ENCODE data around the gene SLC22A23. TPM values are rescaled to one million over a fixed set of nuclear protein-coding genes. Genes with fewer than 3 reads are reported as not detected.

Gene SLC22A23
- polyA plus RNA-seq, 1 donor (not counting 4 experiments of a cell fraction or from before 2014, with no cell fraction given): 4.3 TPM

- TF ChIP-seq CTCF (optimal IDR thresholded peaks at IDR 0.05 in 1 of 3, IDR thresholded peaks at IDR 0.05 in 1 of 3, conservative IDR thresholded peaks at IDR 0.05 in 1 of 3; ENCODE audit: extremely low read depth in 1 of 3, insufficient read depth in 2 of 3, low read length in 3 of 3): no peak
- no peak for TF ChIP-seq EZH2 (IDR thresholded peaks at IDR 0.05; ENCODE audit: low read length)
- peaks cover 0 to 1% of the 10 kb centered on the region in 2 experiments for H3K36me3 ChIP-seq (ENCODE audit: control insufficient read depth in 2 of 2, extremely low read depth in 1 of 2, insufficient read depth in 2 of 2, low read length in 2 of 2)
- no peaks in the 10 kb centered on the region for H3K27me3 ChIP-seq (ENCODE audit: control insufficient read depth, extremely low read depth, insufficient read depth, low read length)
- dilution Hi-C loops (cut with MboI; ENCODE audit: extremely low pct_ligation_motif_present, low sequenced_read_pairs): no loop called here
- H3K79me2 ChIP-seq (ENCODE audit: control insufficient read depth, insufficient read depth, low read length): no peaks in the 10 kb centered on the region
- no peaks in the 10 kb centered on the region for H4K20me1 ChIP-seq (ENCODE audit: control insufficient read depth, extremely low read depth, insufficient read depth, low read length)
- no peaks in the 10 kb centered on the region for H3K9me3 ChIP-seq (ENCODE audit: control insufficient read depth, low read depth, low read length)
- no peak overlapping the region for H2AFZ ChIP-seq (ENCODE audit: control insufficient read depth, low read length)
- FAIRE-seq: no peak
- no peak overlapping the region for H3K9ac ChIP-seq (ENCODE audit: control insufficient read depth, extremely low read depth, insufficient read depth, low read length)
- no peaks in the 10 kb centered on the region for H3K9me1 ChIP-seq (ENCODE audit: control insufficient read depth, extremely low read depth, insufficient read depth, low read length)
- no peak overlapping the region for H3K4me2 ChIP-seq (ENCODE audit: control insufficient read depth, extremely low read depth, insufficient read depth, low read depth, low read length)
- H3K4me1 ChIP-seq (ENCODE audit: control insufficient read depth, extremely low read depth, insufficient read depth, low read length): peaks cover 9% of the 10 kb centered on the region
- no peak overlapping the region for H3K4me3 ChIP-seq (ENCODE audit: control insufficient read depth in 2 of 3, extremely low read depth in 1 of 3, insufficient read depth in 2 of 3, low read depth in 1 of 3, low read length in 3 of 3)
- H3K27ac ChIP-seq (ENCODE audit: control insufficient read depth, insufficient read depth, low read length): no peak overlapping the region
- peak; percentile 2 for DNase-seq (ENCODE audit: low read depth, low spot score)
Measured at GRCh38 chr6:3310703-3311102, 146.1 kb downstream of the SLC22A23 start.

- no peak overlapping the region for H3K4me2 ChIP-seq (ENCODE audit: control insufficient read depth, extremely low read depth, insufficient read depth, low read depth, low read length)
Measured at GRCh38 chr6:3310051-3310448, 146.8 kb downstream of the SLC22A23 start.

More at GRCh38 chr6:3310051-3310448, 146.8 kb downstream of the SLC22A23 start:
- H4K20me1 ChIP-seq (ENCODE audit: control insufficient read depth, extremely low read depth, insufficient read depth, low read length): no peaks in the 10 kb centered on the region
- FAIRE-seq (no peak), DNase-seq (ENCODE audit: low read depth, low spot score) (no peak)
- no peak overlapping the region for H3K27ac ChIP-seq (ENCODE audit: control insufficient read depth, insufficient read depth, low read length)
- no peak overlapping the region for H3K4me3 ChIP-seq (ENCODE audit: control insufficient read depth in 2 of 3, extremely low read depth in 1 of 3, insufficient read depth in 2 of 3, low read depth in 1 of 3, low read length in 3 of 3)
- H3K79me2 ChIP-seq (ENCODE audit: control insufficient read depth, insufficient read depth, low read length): no peaks in the 10 kb centered on the region
- dilution Hi-C loops (cut with MboI; ENCODE audit: extremely low pct_ligation_motif_present, low sequenced_read_pairs): no loop called here
- H3K27me3 ChIP-seq (ENCODE audit: control insufficient read depth, extremely low read depth, insufficient read depth, low read length): no peaks in the 10 kb centered on the region
- peaks cover 0 to 2% of the 10 kb centered on the region in 2 experiments for H3K36me3 ChIP-seq (ENCODE audit: control insufficient read depth in 2 of 2, extremely low read depth in 1 of 2, insufficient read depth in 2 of 2, low read length in 2 of 2)
- H3K9ac ChIP-seq (ENCODE audit: control insufficient read depth, extremely low read depth, insufficient read depth, low read length): no peak overlapping the region
- TF ChIP-seq CTCF (optimal IDR thresholded peaks at IDR 0.05 in 1 of 3, IDR thresholded peaks at IDR 0.05 in 1 of 3, conservative IDR thresholded peaks at IDR 0.05 in 1 of 3; ENCODE audit: extremely low read depth in 1 of 3, insufficient read depth in 2 of 3, low read length in 3 of 3) (no peak), EZH2 (IDR thresholded peaks at IDR 0.05; ENCODE audit: low read length) (no peak)
- H3K9me1 ChIP-seq (ENCODE audit: control insufficient read depth, extremely low read depth, insufficient read depth, low read length): no peaks in the 10 kb centered on the region
- no peaks in the 10 kb centered on the region for H3K9me3 ChIP-seq (ENCODE audit: control insufficient read depth, low read depth, low read length)
- peaks cover 9% of the 10 kb centered on the region for H3K4me1 ChIP-seq (ENCODE audit: control insufficient read depth, extremely low read depth, insufficient read depth, low read length)
- H2AFZ ChIP-seq (ENCODE audit: control insufficient read depth, low read length): no peak overlapping the region

Measured in keratinocyte (primary cell).